Muscle layer of duodenum (tissue), 2 donors: Measurements from ENCODE around the gene NDUFA7.

Experiments
- H3K27ac ChIP-seq: one replicate; pipeline ENCODE4 v1.7.0; 2013; ENCODE audit warnings: mild to moderate bottlenecking, low read length
- H3K27me3 ChIP-seq: one replicate; pipeline ENCODE4 v1.7.0; 2013; ENCODE audit warnings: low read depth, mild to moderate bottlenecking, control low read depth, low read length
- H3K36me3 ChIP-seq, 2 donors: one replicate each; pipeline ENCODE4 v1.7.0; 2013; ENCODE audit warnings: low read length in 2 of 2, control low read depth in 1 of 2, mild to moderate bottlenecking in 1 of 2; ENCODE audit not compliant: insufficient read depth in 2 of 2, control insufficient read depth in 1 of 2
- H3K4me1 ChIP-seq, 2 donors: one replicate each; pipeline ENCODE4 v1.7.0; 2013; ENCODE audit warnings: low read length in 2 of 2, mild to moderate bottlenecking in 2 of 2, control low read depth in 1 of 2, moderate library complexity in 1 of 2; ENCODE audit not compliant: insufficient read depth in 2 of 2, control insufficient read depth in 1 of 2
- H3K4me3 ChIP-seq, 2 donors: one replicate each; pipeline ENCODE4 v1.7.0; 2013; ENCODE audit warnings: low read length in 2 of 2, low read depth in 1 of 2, mild to moderate bottlenecking in 1 of 2
- H3K9me3 ChIP-seq, 2 donors: one replicate each; pipeline ENCODE4 v1.7.0; 2013; ENCODE audit warnings: low read length in 2 of 2, control low read depth in 1 of 2, mild to moderate bottlenecking in 1 of 2; ENCODE audit not compliant: control insufficient read depth in 1 of 2
- donor health status: healthy.

Gene NDUFA7

DNA sequence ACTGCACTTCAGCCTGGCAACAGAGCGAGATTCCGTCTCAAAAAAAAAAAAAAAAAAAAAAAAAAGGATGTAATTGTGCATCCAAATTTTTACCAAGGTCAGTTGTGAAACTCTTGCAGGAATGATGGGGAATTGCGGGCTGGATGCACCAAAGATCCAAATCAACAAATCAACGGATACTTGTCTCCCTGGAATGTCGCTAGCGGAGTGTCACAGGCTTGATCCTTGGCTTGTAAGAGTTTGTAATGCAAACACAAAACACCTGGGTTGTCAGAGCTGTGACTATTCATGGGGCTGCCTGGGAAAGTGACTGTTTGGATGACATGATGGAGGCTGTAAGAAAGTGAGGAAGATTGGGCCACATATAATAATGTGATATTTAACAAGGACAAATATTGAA lies 17.7 kb upstream of the NDUFA7 start:
- peaks cover 11% of the 10 kb centered on the region for H3K27me3 ChIP-seq
- no peak overlapping the region for H3K27ac ChIP-seq
- peaks cover 0 to 33% of the 10 kb centered on the region in 2 donors for H3K4me1 ChIP-seq

DNA sequence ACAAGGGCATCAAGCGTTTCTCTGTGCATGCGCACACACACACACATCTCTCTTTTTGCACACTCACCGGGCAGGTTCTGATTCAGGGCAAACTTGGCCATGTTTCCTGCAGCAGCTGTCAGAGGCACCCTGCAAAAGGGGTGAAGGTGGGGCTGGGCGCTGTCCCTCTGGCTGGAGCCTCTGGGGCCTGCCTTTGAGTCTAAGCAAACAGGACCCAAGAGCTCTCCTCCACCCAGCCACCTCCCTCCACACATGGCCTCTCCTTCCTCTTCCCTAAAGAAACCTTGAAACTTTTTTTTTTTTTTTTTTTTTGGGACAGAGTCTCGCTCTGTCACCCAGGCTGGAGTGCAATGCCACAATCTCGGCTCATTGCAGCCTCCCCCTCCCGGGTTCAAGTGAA lies 16.6 kb upstream of the NDUFA7 start:
- Histone ChIP-seq H3K9me3 (no peaks in the 10 kb centered on the region), H3K36me3 (no peaks in the 10 kb centered on the region), H3K27ac (no peak overlapping the region), H3K4me3 (no peak overlapping the region), H3K27me3 (peaks cover 21% of the 10 kb centered on the region), H3K4me1 (peaks cover 0 to 36% of the 10 kb centered on the region in 2 donors)

More for the DNA sequence above, 17.7 kb upstream of the NDUFA7 start:
- no peaks in the 10 kb centered on the region for H3K36me3 ChIP-seq
- no peaks in the 10 kb centered on the region for H3K9me3 ChIP-seq
- H3K4me3 ChIP-seq: no peak overlapping the region

DNA sequence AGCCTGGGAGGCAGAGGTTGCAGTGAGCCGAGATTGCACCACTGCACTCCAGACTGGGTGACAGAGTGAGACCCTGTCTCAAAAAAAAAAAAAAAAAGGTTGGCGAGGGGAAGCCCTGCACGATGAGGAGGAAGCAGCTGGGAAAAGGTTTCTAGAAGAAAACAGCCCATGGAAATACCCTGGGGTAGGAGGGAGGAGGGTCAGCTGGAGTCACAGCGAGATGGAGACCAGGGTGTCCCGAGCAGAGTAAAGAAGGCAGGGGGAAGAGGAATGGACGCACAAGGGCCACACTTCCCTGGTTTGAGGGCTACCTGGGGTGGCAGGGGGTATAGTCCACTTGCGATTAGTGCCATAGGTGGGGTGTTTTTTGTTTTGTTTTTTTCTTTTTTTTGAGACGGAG lies 15.5 kb upstream of the NDUFA7 start:
- peaks cover 0 to 35% of the 10 kb centered on the region in 2 donors for H3K4me1 ChIP-seq
- no peak overlapping the region for H3K4me3 ChIP-seq
- H3K27ac ChIP-seq: no peak overlapping the region
- H3K27me3 ChIP-seq: peaks cover 21% of the 10 kb centered on the region
- no peaks in the 10 kb centered on the region for H3K9me3 ChIP-seq
- H3K36me3 ChIP-seq: no peaks in the 10 kb centered on the region

DNA sequence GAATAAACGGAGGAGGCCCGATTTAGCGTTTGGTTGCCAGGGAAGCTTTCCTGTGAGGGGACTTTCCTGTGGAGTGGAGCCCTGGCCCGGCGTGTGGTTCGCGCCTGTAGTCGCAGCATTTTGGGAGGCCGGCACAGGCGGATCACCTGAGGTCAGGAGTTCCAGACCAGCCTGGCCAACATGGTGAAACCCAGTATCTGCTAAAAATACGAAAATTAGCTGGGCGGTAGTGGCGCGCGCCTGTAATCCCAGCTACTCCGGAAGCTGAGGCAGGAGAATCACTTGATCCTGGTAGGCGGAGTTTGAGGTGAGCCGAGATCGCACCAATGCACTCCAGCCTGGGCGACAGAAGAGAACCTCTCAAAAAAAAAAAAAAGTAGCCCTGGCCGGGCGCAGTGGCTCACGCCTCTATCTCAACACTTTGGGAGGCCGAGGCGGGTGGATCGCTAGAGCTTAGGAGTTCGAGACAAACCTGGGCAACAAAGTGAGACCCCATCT lies 14.9 kb upstream of the NDUFA7 start:
- Histone ChIP-seq H3K27ac (no peak overlapping the region), H3K27me3 (peaks cover 21% of the 10 kb centered on the region), H3K36me3 (no peaks in the 10 kb centered on the region), H3K4me1 (peaks cover 0 to 35% of the 10 kb centered on the region in 2 donors), H3K4me3 (no peak overlapping the region), H3K9me3 (no peaks in the 10 kb centered on the region)

DNA sequence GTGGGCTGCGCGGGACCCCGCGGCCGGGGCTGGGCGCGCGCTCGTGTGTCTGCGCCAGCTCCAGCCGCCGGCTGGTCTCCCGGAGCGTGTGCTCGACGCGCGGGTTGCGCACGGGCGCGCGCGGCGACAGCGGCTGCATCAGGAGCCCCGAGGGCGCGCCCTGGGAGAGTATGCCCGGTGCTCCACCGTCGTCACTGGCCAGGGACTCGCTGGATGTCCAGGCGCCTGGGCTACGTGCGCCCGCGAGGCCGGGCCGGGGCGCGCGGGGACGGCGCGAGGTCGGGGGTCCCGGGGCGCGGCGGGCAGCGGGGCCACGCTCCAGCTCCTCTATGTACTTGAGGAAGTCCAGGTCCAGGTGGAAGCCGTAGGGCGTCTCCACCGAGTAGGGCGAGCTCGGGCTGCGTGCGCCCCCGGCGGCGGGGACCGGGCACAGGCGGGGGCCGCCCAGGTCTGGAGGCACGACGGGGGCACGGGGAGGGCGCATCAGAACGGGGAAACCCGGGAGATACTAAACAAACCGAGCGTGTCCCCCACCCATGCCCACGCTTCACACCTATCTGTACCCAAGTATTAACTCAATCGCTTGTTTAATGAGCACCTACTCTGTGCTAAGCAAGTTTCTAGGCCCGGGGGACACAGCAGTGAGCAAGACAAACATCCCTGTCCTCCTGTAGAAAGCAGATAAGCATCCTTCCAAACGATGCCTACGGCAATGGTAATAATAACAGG lies 14.3 kb upstream of the NDUFA7 start:
- Histone ChIP-seq H3K27me3 (peaks cover 21% of the 10 kb centered on the region), H3K4me1 (peaks cover 0 to 35% of the 10 kb centered on the region in 2 donors), H3K27ac (no peak overlapping the region)

DNA sequence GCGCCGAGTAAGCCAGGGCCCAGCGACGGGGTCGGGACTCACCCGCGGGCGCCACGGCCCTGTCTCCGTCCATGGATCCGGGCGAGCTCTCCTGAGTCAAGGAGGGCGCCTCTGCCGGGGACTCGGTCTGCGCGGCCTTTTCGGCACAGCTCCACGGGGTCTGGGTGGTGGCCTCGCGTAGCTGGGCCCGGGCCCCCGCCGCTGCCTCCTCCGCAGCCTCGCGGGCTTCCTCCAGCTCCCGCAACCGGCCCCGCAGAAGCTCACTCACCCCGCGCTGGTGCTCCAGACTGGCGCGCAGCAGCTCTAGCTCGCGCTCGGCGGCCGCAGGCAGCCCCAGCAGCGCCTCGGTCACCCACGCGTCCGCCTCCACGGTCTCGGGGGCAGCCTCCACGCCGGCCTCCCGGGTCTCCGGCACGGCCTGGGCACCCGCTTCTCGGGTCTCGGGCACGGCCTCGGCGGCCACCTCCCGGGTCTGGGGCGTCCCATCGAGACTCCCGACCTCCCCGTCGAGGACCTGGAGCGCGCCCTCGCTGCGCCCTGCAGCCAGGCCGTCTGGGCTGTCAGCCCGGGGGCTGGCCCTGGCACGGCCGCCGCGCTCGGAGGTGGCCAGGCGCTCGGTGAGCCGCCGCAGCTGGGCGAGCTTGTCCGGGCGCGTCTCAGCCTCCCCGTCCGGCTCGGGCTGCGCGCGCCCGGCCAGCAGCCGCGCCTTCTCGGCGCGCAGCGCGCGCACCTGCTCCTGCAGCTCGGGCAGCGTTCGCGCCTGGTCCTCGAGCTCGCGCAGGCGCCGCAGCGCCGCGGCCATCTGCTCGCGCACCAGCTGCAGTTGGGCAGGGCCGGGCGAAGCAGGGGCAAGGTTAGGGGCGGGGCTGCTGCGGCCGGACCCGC lies 13.5 kb upstream of the NDUFA7 start:
- Histone ChIP-seq H3K9me3 (no peaks in the 10 kb centered on the region), H3K4me1 (peaks cover 0 to 35% of the 10 kb centered on the region in 2 donors), H3K4me3 (peak overlapping the region in 1 of 2 donors; percentile 52), H3K36me3 (no peaks in the 10 kb centered on the region), H3K27me3 (peaks cover 21% of the 10 kb centered on the region), H3K27ac (no peak overlapping the region)

More for the DNA sequence above, 14.3 kb upstream of the NDUFA7 start:
- H3K36me3 ChIP-seq: no peaks in the 10 kb centered on the region
- H3K9me3 ChIP-seq: no peaks in the 10 kb centered on the region
- peak overlapping the region in 1 of 2 donors; percentile 52 for H3K4me3 ChIP-seq

DNA sequence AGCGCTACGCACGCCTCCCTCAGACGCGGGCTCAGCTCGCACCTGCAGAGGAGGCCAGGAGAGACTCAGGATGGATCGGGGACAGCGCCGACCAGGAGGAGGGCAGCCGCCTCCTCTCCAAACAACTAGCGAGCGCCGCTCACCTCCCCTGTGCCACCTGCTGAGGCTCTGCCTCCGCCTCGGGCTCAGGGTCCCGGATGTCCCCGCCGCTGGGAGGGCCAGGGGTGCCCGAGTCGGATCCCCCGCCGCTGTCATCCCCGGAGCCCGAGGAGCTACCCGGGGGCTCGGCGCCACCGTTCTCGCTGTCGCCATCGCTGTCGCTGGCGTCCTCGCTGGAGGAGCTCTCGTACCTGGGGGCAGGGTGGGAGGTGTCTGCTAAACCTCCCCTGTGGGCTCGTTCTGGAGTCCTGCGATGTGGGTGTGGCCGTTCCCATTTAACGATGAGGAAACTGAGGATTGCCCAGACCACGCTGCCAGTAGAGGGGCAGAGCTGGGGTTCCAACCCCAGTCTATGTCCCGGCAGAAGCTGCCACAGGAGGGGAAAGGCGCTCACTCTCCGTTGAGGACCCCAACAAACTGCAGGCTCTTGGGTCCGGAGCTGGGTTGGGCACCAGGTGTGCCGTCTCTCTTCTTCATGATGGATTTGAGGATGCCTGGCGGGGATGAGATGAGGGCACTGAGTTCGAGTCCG lies 12.7 kb upstream of the NDUFA7 start:
- Histone ChIP-seq H3K36me3 (no peaks in the 10 kb centered on the region), H3K27ac (no peak overlapping the region), H3K27me3 (peaks cover 21% of the 10 kb centered on the region), H3K4me3 (peak overlapping the region in 1 of 2 donors; percentile 52), H3K4me1 (peaks cover 0 to 35% of the 10 kb centered on the region in 2 donors), H3K9me3 (no peaks in the 10 kb centered on the region)

DNA sequence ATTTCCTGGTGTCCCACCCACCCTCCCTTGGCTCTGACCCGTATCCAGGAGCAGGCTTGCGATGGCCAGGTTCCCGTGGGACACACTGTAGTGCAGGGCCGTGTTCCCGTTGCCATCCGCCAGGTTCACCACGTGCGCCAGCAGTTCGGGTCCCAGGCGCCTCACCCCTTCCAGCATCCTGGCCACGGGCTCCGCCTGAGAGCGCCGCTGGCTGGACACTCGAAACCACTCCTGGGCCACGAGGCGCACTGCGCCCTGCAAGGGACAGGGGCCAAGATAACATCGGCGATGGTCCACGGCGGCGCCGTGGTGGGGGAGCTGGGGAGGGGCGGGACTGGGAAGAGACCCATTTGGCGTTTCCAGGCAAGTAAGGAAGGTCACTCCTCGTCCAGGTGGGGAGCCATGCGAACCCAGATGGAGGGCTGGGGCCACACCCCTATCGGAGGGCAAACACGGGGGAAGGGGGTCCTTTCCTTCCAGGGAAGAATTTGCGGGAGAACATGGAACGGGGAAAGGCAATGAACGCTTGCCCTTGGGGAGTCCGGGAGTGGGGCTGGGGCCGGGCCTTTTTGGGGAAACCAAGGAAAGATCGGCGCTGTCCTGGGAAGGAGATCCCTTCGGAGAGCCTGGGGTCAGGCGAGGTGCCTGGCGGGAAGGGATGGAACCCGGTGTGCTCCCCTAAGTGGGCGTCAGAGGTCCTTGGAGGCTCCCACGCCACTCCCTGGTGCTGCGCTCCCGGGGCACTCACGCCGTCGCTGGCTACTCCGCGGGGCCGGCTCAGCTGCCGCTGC lies 12.0 kb upstream of the NDUFA7 start:
- peaks cover 21% of the 10 kb centered on the region for H3K27me3 ChIP-seq
- H3K36me3 ChIP-seq: no peaks in the 10 kb centered on the region
- no peak overlapping the region for H3K27ac ChIP-seq
- H3K4me3 ChIP-seq: peak overlapping the region in 1 of 2 donors; percentile 52
- no peaks in the 10 kb centered on the region for H3K9me3 ChIP-seq
- H3K4me1 ChIP-seq: peaks cover 0 to 35% of the 10 kb centered on the region in 2 donors

DNA sequence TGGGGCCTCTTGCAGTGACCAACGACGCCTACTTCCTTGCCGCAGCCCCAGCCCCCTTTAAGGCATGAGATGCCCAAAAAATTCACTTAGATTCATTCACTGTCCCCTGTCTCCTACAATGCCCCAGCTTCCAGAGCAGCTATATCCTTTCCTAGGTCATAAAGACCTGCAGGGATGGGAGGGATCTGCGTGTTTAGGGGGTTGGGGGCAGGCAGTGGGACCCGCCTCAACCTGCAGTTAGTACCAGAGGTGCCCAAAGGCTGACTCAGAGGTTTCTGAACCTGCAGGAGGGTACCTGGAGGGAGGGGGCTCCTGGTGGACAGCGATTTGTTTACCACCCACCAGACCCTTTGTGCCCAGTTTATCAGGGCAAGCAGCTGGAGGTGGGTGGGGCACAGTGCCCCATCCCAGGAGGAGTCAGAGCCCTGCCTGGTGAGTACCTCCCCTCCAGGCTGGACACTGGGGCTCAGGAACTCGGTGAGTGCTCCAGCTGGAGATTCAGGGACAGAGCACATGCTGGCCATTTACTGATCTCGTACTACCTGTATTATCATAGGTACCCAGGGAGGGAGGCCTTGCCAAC lies 10.2 kb upstream of the NDUFA7 start:
- H3K4me3 ChIP-seq: no peak overlapping the region
- H3K9me3 ChIP-seq: no peaks in the 10 kb centered on the region
- no peak overlapping the region for H3K27ac ChIP-seq
- H3K27me3 ChIP-seq: peaks cover 21% of the 10 kb centered on the region
- no peaks in the 10 kb centered on the region for H3K36me3 ChIP-seq
- H3K4me1 ChIP-seq: peaks cover 0 to 31% of the 10 kb centered on the region in 2 donors

DNA sequence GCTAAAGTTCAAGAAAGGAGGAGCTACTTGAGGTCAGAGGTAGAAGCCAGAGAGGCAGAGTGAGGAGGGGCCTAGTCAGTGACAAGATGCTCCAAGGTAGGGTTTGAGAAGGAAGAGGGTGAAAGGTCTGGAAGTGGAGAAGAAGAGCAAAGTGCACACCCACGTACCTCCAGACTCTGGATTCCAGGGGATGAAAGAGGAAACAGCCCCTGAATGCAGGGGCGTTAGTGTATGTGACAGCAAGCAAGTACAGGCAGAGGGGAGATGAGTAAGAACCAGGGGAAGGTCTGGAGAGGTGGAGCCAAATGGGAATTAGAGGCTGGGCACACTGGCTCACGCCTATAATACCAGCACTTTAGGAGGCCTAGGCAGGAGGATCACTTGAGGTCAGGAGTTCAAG lies 8.8 kb upstream of the NDUFA7 start:
- peaks cover 0 to 21% of the 10 kb centered on the region in 2 donors for H3K4me1 ChIP-seq
- H3K27ac ChIP-seq: no peak overlapping the region
- H3K27me3 ChIP-seq: peaks cover 17% of the 10 kb centered on the region
- no peak overlapping the region for H3K4me3 ChIP-seq
- H3K9me3 ChIP-seq: no peaks in the 10 kb centered on the region
- H3K36me3 ChIP-seq: no peaks in the 10 kb centered on the region
